ENCODE measurements around the gene BTBD16.

GRCh38 chr10:122387572-122387971, 116.5 kb downstream of the BTBD16 start:
- TF ChIP-seq GATA2 (IDR thresholded peaks at IDR 0.05; ENCODE audit: low read depth, low read length) (no peak), GATA3 (IDR thresholded peaks at IDR 0.05; ENCODE audit: low read depth, low read length) (no peak)

Data from SH-SY5Y (cell line).